ENCODE data around the gene COL4A3. TPM values are rescaled to one million over a fixed set of nuclear protein-coding genes. Genes with fewer than 3 reads are reported as not detected.

Gene COL4A3
- total RNA-seq, 1 donor from 2014 or later, result not detected

GRCh38 chr2:227205701-227206100 lies 41.3 kb downstream of the COL4A3 start:
- H3K27me3 Mint-ChIP-seq (ENCODE audit: low read depth, unreplicated experiment), result peaks cover 9% of the 10 kb centered on the region
- Histone ChIP-seq H3K27ac (ENCODE audit: low read depth, low read length) (no peak overlapping the region), H3K36me3 (ENCODE audit: insufficient read depth, low read length) (no peaks in the 10 kb centered on the region), H3K4me2 (ENCODE audit: low read length) (no peak overlapping the region), H4K20me1 (ENCODE audit: insufficient read depth, low read length) (no peaks in the 10 kb centered on the region), H3K9ac (ENCODE audit: low read length) (no peak overlapping the region), H2AFZ (ENCODE audit: low read depth, low read length) (no peak overlapping the region), H3K4me3 (ENCODE audit: insufficient read depth, low read depth, low read length) (no peak overlapping the region), H3K27me3 (ENCODE audit: insufficient read depth, low read length) (no peaks in the 10 kb centered on the region), H3K79me2 (ENCODE audit: insufficient read depth, low read length) (no peaks in the 10 kb centered on the region), H3K9me3 (ENCODE audit: insufficient read depth, low read depth, low read length) (no peaks in the 10 kb centered on the region), H3K4me1 (ENCODE audit: insufficient read depth, low read length) (no peaks in the 10 kb centered on the region)
- H3K27ac Mint-ChIP-seq (ENCODE audit: unreplicated experiment), result no peak overlapping the region
- H3K36me3 Mint-ChIP-seq (ENCODE audit: low read depth, unreplicated experiment), result no peaks in the 10 kb centered on the region
- no peak overlapping the region for H3K4me3 Mint-ChIP-seq (ENCODE audit: unreplicated experiment)
- H3K9me3 Mint-ChIP-seq (ENCODE audit: unreplicated experiment), result no peaks in the 10 kb centered on the region
- FAIRE-seq (no peak), DNase-seq (ENCODE audit: low read depth) (no peak)
- no peak for TF ChIP-seq CTCF (IDR thresholded peaks at IDR 0.05; ENCODE audit: insufficient read depth, low read depth, low read length)
- no peak for TF ChIP-seq EZH2 (IDR thresholded peaks at IDR 0.05; ENCODE audit: insufficient read depth, low read length)
- no peaks in the 10 kb centered on the region for H3K4me1 Mint-ChIP-seq (ENCODE audit: low read depth, unreplicated experiment)

DNA sequence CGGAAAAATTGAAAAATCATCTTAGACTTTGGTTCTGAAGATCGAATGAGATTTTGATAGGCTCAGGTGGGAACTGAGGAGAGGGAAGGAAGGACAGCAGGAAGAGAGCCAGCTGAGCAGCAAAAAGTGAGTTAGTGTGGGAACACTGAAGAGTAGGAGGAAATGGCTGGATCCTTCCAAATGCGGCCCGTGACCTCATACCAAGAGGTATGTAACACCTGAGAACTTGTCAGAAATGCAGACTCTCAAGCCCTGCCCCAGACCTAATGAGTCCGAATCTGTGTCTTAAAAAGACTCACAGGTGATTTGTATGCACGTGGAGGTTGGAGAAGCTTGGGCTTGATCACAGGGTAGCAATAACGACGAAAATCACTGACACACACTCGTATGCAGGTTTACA lies 42.0 kb downstream of the COL4A3 start:
- FAIRE-seq (no peak), DNase-seq (ENCODE audit: low read depth) (no peak)
- H3K9ac ChIP-seq (ENCODE audit: low read length), result no peak overlapping the region
- H4K20me1 ChIP-seq (ENCODE audit: insufficient read depth, low read length), result no peaks in the 10 kb centered on the region
- H3K27ac ChIP-seq (ENCODE audit: low read depth, low read length), result no peak overlapping the region
- no peak overlapping the region for H3K4me2 ChIP-seq (ENCODE audit: low read length)
- H3K36me3 ChIP-seq (ENCODE audit: insufficient read depth, low read length), result no peaks in the 10 kb centered on the region
- H3K4me1 ChIP-seq (ENCODE audit: insufficient read depth, low read length), result no peaks in the 10 kb centered on the region
- H2AFZ ChIP-seq (ENCODE audit: low read depth, low read length), result no peak overlapping the region
- Mint-ChIP-seq H3K4me3 (ENCODE audit: unreplicated experiment) (no peak overlapping the region), H3K27ac (ENCODE audit: unreplicated experiment) (no peak overlapping the region), H3K9me3 (ENCODE audit: unreplicated experiment) (no peaks in the 10 kb centered on the region), H3K4me1 (ENCODE audit: low read depth, unreplicated experiment) (no peaks in the 10 kb centered on the region), H3K36me3 (ENCODE audit: low read depth, unreplicated experiment) (no peaks in the 10 kb centered on the region), H3K27me3 (ENCODE audit: low read depth, unreplicated experiment) (peaks cover 9% of the 10 kb centered on the region)
- H3K9me3 ChIP-seq (ENCODE audit: insufficient read depth, low read depth, low read length), result no peaks in the 10 kb centered on the region
- no peak overlapping the region for H3K4me3 ChIP-seq (ENCODE audit: insufficient read depth, low read depth, low read length)
- H3K79me2 ChIP-seq (ENCODE audit: insufficient read depth, low read length), result no peaks in the 10 kb centered on the region
- TF ChIP-seq EZH2 (IDR thresholded peaks at IDR 0.05; ENCODE audit: insufficient read depth, low read length) (no peak), CTCF (IDR thresholded peaks at IDR 0.05; ENCODE audit: insufficient read depth, low read depth, low read length) (no peak)
- no peaks in the 10 kb centered on the region for H3K27me3 ChIP-seq (ENCODE audit: insufficient read depth, low read length)

DNA sequence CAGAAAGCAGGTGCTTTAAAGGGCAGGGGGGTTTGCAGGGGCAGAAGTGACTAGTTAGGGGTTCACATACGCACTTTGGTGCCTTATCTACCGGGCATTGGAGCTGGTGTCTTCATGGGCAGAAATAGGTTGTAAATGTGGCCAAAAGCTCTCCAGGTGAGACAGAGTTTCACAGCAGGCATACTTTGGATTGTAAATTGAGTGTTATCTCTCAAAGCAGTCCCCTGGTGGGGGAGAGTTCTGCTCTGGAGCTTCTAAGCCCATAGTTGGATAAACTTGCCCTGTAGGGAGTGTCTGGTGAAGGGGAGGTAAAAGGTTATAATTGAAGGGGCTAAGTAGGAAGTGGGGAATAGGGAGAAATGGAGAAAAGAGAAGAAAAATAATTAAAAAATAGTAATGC lies 43.1 kb downstream of the COL4A3 start:
- H3K79me2 ChIP-seq (ENCODE audit: insufficient read depth, low read length), result no peaks in the 10 kb centered on the region
- H3K4me2 ChIP-seq (ENCODE audit: low read length), result no peak overlapping the region
- no peaks in the 10 kb centered on the region for H3K9me3 ChIP-seq (ENCODE audit: insufficient read depth, low read depth, low read length)
- H4K20me1 ChIP-seq (ENCODE audit: insufficient read depth, low read length), result no peaks in the 10 kb centered on the region
- Mint-ChIP-seq H3K9me3 (ENCODE audit: unreplicated experiment) (no peaks in the 10 kb centered on the region), H3K4me3 (ENCODE audit: unreplicated experiment) (no peak overlapping the region), H3K36me3 (ENCODE audit: low read depth, unreplicated experiment) (no peaks in the 10 kb centered on the region), H3K27me3 (ENCODE audit: low read depth, unreplicated experiment) (peaks cover 9% of the 10 kb centered on the region), H3K4me1 (ENCODE audit: low read depth, unreplicated experiment) (no peaks in the 10 kb centered on the region), H3K27ac (ENCODE audit: unreplicated experiment) (no peak overlapping the region)
- H2AFZ ChIP-seq (ENCODE audit: low read depth, low read length), result no peak overlapping the region
- H3K4me3 ChIP-seq (ENCODE audit: insufficient read depth, low read depth, low read length), result no peak overlapping the region
- DNase-seq (ENCODE audit: low read depth) (no peak), FAIRE-seq (no peak)
- no peaks in the 10 kb centered on the region for H3K4me1 ChIP-seq (ENCODE audit: insufficient read depth, low read length)
- no peaks in the 10 kb centered on the region for H3K27me3 ChIP-seq (ENCODE audit: insufficient read depth, low read length)
- H3K27ac ChIP-seq (ENCODE audit: low read depth, low read length), result no peak overlapping the region
- no peak overlapping the region for H3K9ac ChIP-seq (ENCODE audit: low read length)
- H3K36me3 ChIP-seq (ENCODE audit: insufficient read depth, low read length), result no peaks in the 10 kb centered on the region
- TF ChIP-seq CTCF (IDR thresholded peaks at IDR 0.05; ENCODE audit: insufficient read depth, low read depth, low read length) (no peak), EZH2 (IDR thresholded peaks at IDR 0.05; ENCODE audit: insufficient read depth, low read length) (no peak)
